ENCODE results near the gene COX5B.
"Not testable (repeated sequence)": the region's sequence is repeated elsewhere in the genome, so short reads cannot be mapped to it uniquely, and the experiment has no call there.

Gene COX5B

DNA sequence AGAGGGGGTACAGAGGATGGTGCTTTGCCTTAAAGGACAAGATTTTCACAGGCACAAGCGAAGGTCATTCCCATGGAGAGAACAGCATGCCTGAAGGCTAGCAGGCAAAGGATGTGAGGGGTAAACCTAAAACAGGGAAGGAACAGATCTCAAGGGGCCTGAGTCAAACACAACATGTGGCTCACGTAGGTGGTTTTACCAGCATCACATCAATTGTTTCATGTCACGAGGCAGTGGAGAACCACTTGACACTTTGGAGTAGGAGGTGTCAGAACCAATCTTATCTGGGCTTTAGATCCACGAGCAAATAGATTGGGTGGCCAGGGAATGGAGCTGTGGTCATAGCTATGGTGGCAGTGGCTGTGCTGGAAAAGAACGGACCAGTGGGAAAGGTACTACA is 8.4 kb downstream of the COX5B start:
- DNase-seq (ENCODE audit: low spot score) = no peak

DNA sequence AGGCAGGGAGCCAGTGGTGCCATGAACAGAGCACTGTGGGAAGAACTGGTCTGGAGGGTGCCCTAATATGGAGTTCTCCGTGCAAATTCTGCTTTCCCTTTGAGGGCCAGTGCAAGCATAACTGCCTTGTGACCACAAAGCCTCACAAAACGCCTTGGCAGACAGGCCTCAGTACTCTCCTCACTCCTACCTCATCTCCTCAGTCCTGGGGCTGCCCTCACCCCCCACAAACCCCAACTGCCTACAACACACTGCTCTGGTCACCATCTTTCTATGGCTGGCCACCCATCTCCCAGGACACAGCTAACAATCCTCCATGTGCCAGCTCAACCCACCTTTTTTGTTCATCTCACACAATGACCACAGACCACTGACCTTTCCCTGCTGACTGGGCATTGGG is 8.9 kb downstream of the COX5B start:
- DNase-seq (ENCODE audit: low spot score) = no peak

DNA sequence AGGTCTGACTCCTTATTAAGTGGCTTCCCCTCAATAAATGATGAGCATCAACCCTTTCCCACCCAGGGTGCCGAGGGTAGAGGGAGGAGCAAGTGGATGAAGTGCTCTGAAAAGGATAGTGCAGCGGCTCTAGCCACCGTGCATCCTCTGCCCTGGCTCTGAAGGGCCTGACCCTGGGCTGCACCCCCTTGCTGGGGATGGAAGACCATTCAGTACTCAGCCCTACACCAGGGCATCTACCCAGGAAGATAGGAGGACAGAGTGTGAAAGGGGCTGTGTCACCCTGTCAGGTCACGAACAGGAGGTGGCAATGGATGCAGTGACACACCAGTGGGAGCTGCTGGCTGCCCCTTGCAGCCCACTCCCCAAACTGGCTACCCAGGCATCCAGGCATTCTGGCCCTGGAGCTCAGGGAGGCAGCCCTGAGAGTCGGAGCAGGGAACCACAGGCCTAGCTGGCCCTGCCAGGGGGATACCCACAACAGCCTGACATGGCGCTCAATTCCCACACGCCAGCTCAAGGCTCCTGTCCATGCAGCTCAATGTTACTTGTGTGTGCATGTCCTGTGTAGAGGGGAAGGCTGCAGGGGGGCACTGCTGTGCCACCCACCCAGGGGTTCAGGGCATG is 10.4 kb downstream of the COX5B start:
- DNase-seq (ENCODE audit: low spot score) = no peak

DNA sequence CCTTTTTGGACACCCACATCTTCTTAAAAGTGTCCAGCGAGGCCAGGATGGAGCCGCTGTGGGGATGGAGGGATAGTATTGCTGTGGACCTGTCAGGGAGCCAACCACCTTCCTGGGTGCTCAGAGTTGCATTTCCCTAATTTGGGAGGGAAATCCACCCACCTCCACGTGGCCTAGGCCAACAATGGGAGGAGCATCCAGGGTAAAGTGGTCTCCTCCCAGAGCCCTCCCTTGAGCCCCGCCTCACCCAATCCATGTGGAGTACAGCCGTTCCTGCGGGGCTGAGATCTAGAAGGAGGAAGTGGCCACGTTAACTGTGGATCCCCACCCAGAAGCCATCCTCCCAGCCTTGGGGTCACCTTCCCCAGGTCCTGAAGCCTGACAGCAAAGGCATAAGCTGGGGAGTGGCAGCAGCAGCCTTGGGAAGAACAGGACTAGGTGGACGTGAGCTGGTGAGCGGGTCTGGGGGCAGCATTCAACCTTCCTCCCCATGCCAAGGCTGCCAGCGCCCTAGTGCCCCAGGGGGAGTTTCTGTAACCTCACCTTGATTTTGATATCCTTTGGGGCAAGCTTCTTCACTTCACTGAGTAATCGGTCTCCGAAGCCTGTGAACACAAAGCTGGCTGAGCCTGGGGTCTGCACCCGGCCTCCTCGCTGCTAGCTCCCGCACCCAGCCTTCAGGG is 11.2 kb downstream of the COX5B start:
- DNase-seq (ENCODE audit: low spot score) = no peak

- DNase-seq (ENCODE audit: low spot score) = no peak
Observed at GRCh38 chr2:97657986-97658690, 12.3 kb downstream of the COX5B start.

DNA sequence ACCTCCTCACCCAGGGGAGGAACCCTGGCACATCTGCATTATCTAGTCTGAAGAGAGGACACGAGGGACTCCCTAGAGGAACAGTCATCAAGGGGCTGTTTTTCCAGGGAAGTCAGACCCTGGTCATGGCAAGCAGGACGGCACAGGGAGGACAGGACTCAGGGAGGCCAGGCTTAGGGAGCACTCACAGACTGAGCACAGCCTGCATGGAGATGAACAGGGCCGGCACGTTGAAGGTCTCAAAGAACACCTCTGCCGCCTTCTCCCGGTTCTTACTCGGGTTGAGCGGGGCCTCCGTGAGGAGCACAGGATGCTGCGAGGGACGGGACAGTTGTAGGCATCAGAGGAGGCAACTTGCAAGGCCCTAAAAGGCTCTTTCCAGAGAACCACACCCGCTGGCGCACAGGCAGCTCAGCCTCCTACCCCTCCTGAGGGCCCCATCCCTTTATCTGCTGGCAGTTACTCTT is 12.9 kb downstream of the COX5B start:
- DNase-seq (ENCODE audit: low spot score) = no peak

GRCh38 chr2:97659256-97660043 is 13.6 kb downstream of the COX5B start:
- DNase-seq (ENCODE audit: low spot score) = no peak

DNA sequence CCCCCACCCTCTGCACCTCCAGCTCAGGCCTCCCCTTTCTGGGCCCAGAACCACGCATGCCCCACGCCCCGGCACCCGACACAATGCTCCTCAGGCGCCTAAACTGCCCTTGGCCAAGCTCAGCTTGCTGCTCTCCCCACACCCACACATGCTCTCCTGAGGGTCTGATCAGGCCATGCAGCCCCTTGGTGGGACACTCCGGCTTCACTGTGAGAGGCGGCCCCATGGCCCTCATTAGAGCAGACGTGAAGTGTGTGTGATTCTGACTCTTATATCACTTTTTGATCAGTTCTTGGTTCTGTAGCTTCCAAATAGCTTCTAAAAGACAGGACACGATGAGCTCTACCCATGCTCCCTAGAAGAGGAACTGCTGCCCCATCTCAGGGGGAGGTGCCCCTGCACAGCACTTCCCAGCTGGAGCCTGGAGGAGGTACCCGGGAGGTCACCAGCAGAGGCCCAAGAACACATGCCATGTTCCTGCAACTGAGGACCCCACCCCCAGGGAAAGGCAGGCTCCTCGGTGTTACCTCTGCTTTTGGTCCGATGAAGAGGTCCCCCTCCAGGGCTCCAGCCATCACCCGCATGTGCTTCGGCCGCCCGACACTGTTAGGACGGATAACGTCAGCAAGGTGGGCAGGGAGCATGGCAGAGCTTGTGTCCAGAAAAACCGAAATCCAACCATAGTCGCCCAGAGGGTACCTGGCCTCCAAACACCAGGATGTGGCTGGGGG is 14.3 kb downstream of the COX5B start:
- no peak for DNase-seq (ENCODE audit: low spot score)

- DNase-seq (ENCODE audit: low spot score) = no peak
Observed at GRCh38 chr2:97660775-97661389, 15.0 kb downstream of the COX5B start.

DNA sequence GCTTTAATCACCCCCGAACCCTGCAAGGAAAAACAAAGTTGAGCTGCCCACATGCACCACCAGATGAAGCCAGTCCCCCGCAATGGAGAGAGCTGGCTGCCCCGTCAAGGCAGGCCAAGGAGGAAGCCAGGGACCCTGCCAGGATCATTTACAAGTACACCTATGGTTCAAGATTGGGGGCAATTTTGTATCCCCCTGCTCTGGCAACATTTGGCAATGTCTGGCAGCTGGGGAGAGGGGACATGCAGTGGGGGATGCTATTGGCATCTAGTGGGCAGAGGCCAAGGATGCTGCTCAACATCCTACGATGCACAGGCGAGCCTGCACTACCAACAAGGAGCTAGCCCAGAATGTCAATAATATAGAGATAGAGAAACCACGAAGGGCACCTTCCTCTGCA is 16.1 kb downstream of the COX5B start:
- DNase-seq (ENCODE audit: low spot score) = no peak

DNA sequence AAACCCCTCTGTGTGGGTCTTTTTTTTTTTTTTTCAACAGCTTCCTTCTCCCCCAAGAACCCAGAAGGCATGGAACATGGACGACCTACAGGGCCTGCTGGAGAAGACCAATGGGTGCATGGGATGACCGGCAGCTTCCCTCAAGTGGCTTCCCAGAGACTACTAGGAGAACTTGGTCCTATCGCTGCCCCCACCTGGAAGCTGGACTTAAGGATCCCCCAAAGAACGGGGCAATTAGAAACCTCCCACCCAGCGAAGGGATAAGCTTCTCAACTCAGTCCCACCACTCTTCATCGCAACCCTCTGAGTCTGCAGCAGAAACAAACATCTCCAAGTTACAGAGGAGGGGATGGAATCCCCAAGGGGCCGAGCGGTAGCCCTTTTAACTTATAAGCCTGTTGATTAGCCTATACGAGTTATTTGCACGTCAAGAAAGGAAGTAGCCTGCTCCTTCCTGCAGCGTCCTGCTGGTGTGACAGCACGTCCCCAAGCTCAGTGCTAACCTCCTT is 16.6 kb downstream of the COX5B start:
- no peak for DNase-seq (ENCODE audit: low spot score)

- peak; percentile 85 for DNase-seq (ENCODE audit: low spot score)
Observed at GRCh38 chr2:97662895-97663625, 17.2 kb downstream of the COX5B start.

- no peak for DNase-seq (ENCODE audit: low spot score)
Observed at GRCh38 chr2:97663626-97663961, 17.7 kb downstream of the COX5B start.

DNA sequence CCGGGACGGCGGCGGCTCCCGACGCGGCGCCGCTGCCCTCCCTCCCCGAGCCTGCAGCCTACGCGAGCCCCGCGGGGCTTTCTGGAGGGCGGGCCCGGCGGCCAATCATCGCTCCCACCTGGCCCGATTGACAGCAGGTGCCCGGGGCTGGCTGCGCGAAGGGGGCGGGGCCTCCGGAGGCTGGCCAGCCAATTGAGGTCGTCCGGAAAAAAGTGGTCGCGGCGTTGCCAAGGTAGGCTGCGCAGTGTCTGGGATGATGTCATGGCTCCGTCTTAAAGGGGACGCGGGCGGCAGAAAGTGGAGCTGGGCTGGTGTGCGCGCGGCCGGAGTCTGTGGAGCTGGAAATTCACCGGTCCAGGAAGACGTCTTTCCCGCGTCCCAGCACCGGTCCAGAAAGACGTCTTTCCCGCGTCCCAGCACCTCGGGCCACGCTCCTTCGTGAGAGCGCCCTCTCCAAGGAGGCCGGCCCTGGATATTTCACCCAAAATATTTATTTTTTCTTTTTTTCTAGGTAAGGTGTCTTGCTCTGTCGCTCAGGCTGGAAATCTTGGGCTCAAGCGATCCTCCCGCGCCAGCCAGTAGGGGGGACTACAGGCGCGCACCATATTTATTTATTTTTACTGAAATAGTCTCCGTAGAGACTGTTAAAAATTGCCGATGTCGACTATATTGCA is 18.2 kb downstream of the COX5B start, which contains the start of gene ACTR1B:
Gene ACTR1B (minus strand): TSS at position 83 of the 674 bp plus-strand sequence. CDS start 154 bp downstream, outside the sequence.
- DNase-seq (ENCODE audit: low spot score) = peak; percentile 98

GRCh38 chr2:97664636-97664970 is 18.7 kb downstream of the COX5B start:
- DNase-seq (ENCODE audit: low spot score) = no peak

- no peak for DNase-seq (ENCODE audit: low spot score)
Observed at GRCh38 chr2:97669448-97669847, 23.6 kb downstream of the COX5B start, which contains the start of gene C2orf92. C2orf92 (plus strand) TSS chr2:97669713; CDS start chr2:97669789, 76 bp downstream.

- DNase-seq (ENCODE audit: low spot score) = no peak
Observed at GRCh38 chr2:97670471-97670870, 24.6 kb downstream of the COX5B start.

DNA sequence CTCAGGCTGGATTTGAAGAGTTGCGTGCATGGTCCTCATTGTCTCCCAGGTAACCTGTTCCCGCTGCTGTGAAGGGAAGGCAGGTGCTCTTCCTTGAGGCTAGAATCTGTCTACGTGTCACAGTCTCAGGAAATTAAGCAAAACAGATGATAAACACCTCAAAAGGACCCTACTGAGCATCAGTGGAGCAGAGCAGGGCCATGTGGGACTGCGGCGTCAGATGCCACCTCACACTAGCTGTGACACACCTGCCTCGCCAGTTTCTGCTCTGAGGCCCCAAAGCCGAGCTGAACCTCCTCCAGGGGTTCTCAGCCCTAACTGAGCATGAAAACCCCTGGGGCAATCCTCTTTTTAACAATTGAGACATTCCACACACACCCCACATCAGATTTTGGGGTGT is 25.7 kb downstream of the COX5B start:
- DNase-seq (ENCODE audit: low spot score) = no peak

- not testable (repeated sequence) for DNase-seq (ENCODE audit: low spot score)
Observed at GRCh38 chr2:97672606-97673140, 26.8 kb downstream of the COX5B start.
